Measurements from ENCODE around the gene GLS.
A peak's percentile ranks its signal among the peaks of the same experiment; 100 is the strongest.
"Not testable (repeated sequence)": the region's sequence is repeated elsewhere in the genome, so short reads cannot be mapped to it uniquely, and the experiment has no call there.

Gene GLS

GRCh38 chr2:190858817-190859216 lies 21.8 kb upstream of the GLS start:
- Histone ChIP-seq H3K9ac (ENCODE audit: low read length) (peak overlapping the region; percentile 83), H3K4me3 (ENCODE audit: low read length) (peak overlapping the region; percentile 55), H3K9me3 (ENCODE audit: control insufficient read depth, low read length) (no peaks in the 10 kb centered on the region), H3K36me3 (ENCODE audit: control insufficient read depth, insufficient read depth, low read length, severe bottlenecking) (no peaks in the 10 kb centered on the region), H3K27me3 (replicated peaks; ENCODE audit: control insufficient read depth, insufficient read depth, low read length) (no peaks in the 10 kb centered on the region), H3K4me1 (ENCODE audit: control insufficient read depth, insufficient read depth, low read length) (peaks cover 62% of the 10 kb centered on the region)
- peak; percentile 87 for DNase-seq (ENCODE audit: low read depth)

DNA sequence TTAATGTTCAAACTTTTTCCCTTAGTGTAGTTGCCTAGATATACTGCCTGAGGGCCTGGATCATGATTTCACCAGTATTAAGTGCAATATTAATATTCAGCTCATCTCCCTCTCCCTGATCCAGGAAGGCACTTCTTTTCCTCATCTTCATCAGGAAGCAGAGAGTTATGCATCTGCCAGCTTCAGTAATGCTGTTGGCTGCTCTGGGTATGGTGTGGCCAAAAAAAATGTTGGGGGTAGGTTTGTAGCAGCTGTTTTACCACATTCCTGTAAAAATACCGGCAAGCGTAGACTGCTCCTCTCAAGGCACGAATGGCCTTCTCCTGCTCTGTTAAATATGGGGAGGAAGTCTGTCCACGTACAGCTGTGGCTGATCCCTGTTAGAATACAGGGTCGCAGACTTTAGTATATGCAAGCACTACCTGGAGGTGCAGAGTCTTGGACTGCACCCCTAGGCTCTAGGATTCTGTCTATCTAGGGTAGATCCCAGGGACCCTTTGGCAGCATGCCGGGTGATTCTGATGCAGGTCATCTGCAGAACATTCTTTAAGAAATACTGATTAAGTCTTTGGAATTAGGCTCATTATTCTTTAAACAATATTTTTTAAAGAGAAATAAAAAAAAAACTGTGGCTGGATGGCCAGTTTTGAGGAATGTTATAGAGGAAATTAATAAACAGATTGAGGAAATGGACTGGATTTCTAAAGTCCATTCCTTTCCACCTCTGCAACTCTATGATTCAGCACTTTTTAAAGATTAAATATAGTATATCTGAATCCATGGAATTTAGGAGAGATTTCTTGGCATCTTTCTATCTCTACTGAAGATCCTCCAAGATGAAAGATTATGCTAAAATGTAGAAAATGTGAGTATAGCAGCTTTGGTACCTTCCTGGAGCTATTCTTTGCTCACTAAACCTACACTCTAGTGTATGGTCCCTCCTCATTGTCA lies 21.0 kb upstream of the GLS start:
- peak overlapping the region; percentile 58 for H3K4me3 ChIP-seq (ENCODE audit: low read length)
- no peaks in the 10 kb centered on the region for H3K27me3 ChIP-seq (replicated peaks; ENCODE audit: control insufficient read depth, insufficient read depth, low read length)
- H3K36me3 ChIP-seq (ENCODE audit: control insufficient read depth, insufficient read depth, low read length, severe bottlenecking) = no peaks in the 10 kb centered on the region
- DNase-seq (ENCODE audit: low read depth) = peak; percentile 51
- H3K9ac ChIP-seq (ENCODE audit: low read length) = peak overlapping the region; percentile 83
- peaks cover 66% of the 10 kb centered on the region for H3K4me1 ChIP-seq (ENCODE audit: control insufficient read depth, insufficient read depth, low read length)
- H3K9me3 ChIP-seq (ENCODE audit: control insufficient read depth, low read length) = no peaks in the 10 kb centered on the region

- Histone ChIP-seq H3K4me1 (ENCODE audit: control insufficient read depth, insufficient read depth, low read length) (peaks cover 81% of the 10 kb centered on the region), H3K36me3 (ENCODE audit: control insufficient read depth, insufficient read depth, low read length, severe bottlenecking) (no peaks in the 10 kb centered on the region), H3K9me3 (ENCODE audit: control insufficient read depth, low read length) (no peaks in the 10 kb centered on the region), H3K4me3 (ENCODE audit: low read length) (no peak overlapping the region), H3K9ac (ENCODE audit: low read length) (peak overlapping the region; percentile 83), H3K27me3 (replicated peaks; ENCODE audit: control insufficient read depth, insufficient read depth, low read length) (no peaks in the 10 kb centered on the region)
- peak; percentile 81 for DNase-seq (ENCODE audit: low read depth)
Observed at GRCh38 chr2:190860985-190861680, 19.5 kb upstream of the GLS start.

DNA sequence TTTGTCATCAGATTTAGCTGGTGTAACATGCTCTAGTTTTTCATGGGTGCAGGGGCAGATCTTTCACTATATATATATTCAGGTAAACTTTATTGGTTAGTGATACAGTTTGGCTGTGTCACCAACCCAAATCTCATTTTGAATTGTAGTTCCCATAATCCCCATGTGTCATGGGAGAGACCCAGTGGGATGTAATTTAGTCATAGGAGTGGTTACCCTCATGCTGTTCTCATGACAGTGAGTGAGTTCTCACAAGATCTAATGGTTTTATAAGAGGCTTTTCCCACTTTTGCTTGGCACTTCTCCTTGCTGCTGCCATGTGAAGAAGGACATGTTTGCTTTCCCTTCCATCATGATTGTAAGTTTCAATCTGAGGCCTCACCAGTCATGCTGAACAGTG lies 18.5 kb upstream of the GLS start:
- Histone ChIP-seq H3K4me1 (ENCODE audit: control insufficient read depth, insufficient read depth, low read length) (peaks cover 89% of the 10 kb centered on the region), H3K9ac (ENCODE audit: low read length) (peak overlapping the region; percentile 83)
- H3K27me3 ChIP-seq (replicated peaks; ENCODE audit: control insufficient read depth, insufficient read depth, low read length); H3K36me3 ChIP-seq (ENCODE audit: control insufficient read depth, insufficient read depth, low read length, severe bottlenecking); H3K4me3 ChIP-seq (ENCODE audit: low read length); DNase-seq (ENCODE audit: low read depth); H3K9me3 ChIP-seq (ENCODE audit: control insufficient read depth, low read length): not testable (repeated sequence)

DNA sequence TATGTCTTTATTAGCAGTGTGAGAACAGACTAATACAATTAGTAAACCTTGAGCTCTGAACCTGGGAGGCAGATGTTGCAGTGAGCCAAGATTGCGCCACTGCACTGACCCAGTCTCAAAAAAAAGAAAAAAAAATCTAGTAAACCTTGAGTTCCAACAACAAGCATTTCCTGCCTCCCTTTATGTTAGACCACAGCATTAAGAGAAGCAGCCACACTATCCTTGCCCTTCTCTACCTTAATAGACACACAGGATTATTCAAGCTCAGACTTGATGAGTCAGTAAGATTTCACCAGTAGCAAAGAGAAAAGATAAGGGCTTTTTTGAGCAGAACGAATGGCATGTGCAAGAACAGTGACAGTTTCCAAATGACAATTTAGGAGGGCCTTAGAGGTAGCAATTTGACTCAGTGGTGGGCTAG lies 18.0 kb upstream of the GLS start:
- Histone ChIP-seq H3K27me3 (replicated peaks; ENCODE audit: control insufficient read depth, insufficient read depth, low read length) (no peaks in the 10 kb centered on the region), H3K4me3 (ENCODE audit: low read length) (no peak overlapping the region), H3K9ac (ENCODE audit: low read length) (peak overlapping the region; percentile 16), H3K4me1 (ENCODE audit: control insufficient read depth, insufficient read depth, low read length) (peaks cover 90% of the 10 kb centered on the region), H3K9me3 (ENCODE audit: control insufficient read depth, low read length) (no peaks in the 10 kb centered on the region), H3K36me3 (ENCODE audit: control insufficient read depth, insufficient read depth, low read length, severe bottlenecking) (no peaks in the 10 kb centered on the region)
- peak; percentile 34 for DNase-seq (ENCODE audit: low read depth)

DNA sequence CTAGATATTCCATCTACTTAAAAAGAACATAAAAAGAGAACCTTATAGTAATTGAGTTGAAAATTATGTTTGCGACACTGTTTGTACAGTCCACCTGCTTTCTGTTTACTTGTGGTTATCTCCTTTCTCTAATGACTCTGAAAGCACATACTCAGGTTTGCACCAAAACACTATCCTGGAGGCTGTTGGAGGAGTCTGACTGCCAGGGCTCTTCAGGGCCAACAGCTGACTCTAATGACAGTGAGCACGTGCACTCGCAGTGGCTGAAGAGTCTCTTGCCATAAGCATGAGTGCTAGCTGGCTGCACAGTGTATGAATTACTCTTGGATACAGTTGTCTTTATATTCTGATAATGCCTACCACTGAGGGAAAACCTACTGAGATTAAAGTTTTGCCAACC lies 16.7 kb upstream of the GLS start:
- peak overlapping the region; percentile 82 for H3K9ac ChIP-seq (ENCODE audit: low read length)
- DNase-seq (ENCODE audit: low read depth) = no peak
- H3K27me3 ChIP-seq (replicated peaks; ENCODE audit: control insufficient read depth, insufficient read depth, low read length) = no peaks in the 10 kb centered on the region
- peak overlapping the region; percentile 42 for H3K4me3 ChIP-seq (ENCODE audit: low read length)
- peaks cover 85% of the 10 kb centered on the region for H3K4me1 ChIP-seq (ENCODE audit: control insufficient read depth, insufficient read depth, low read length)
- H3K9me3 ChIP-seq (ENCODE audit: control insufficient read depth, low read length) = no peaks in the 10 kb centered on the region
- H3K36me3 ChIP-seq (ENCODE audit: control insufficient read depth, insufficient read depth, low read length, severe bottlenecking) = no peaks in the 10 kb centered on the region

DNA sequence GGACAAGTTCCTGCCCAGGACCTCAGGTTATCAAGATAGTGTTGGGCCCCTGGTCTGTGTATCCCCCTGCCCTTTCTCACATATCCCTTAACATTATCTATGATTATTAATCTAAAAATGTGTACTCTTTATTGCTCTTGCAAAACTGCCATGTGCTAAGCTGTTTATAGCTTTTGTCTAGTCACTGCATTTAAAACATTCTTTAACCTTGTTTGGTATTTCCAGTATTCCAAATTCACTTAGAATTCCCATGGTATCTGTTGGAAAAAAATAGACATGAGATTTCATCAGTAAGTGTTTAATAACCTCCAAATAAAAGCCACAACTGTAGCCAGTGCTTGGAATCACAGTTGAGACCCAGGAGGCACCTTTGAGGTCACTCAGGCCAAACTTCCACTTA lies 16.2 kb upstream of the GLS start:
- Histone ChIP-seq H3K4me3 (ENCODE audit: low read length) (peak overlapping the region; percentile 42), H3K27me3 (replicated peaks; ENCODE audit: control insufficient read depth, insufficient read depth, low read length) (no peaks in the 10 kb centered on the region), H3K4me1 (ENCODE audit: control insufficient read depth, insufficient read depth, low read length) (peaks cover 80% of the 10 kb centered on the region)

DNA sequence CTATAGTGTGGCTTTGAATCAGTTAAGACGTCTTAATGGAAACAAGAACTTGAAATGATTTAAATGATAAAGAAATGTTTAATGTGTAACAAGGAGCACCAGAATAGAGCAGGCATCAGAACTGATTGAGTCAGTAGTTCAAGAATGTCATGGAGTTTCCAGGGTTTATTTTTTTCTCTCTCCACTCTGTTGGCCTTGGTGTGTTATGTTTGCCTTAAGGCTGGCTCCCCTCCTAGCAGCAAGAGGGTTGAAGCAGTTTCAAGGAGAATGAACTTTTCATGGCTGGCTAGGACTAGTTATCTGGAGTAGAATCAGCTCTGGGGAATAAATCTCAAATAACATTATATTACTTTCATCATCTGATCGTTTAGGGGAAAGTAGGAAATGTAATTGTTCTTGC lies 13.4 kb upstream of the GLS start:
- no peaks in the 10 kb centered on the region for H3K36me3 ChIP-seq (ENCODE audit: control insufficient read depth, insufficient read depth, low read length, severe bottlenecking)
- no peaks in the 10 kb centered on the region for H3K9me3 ChIP-seq (ENCODE audit: control insufficient read depth, low read length)
- peak overlapping the region; percentile 74 for H3K9ac ChIP-seq (ENCODE audit: low read length)
- H3K4me1 ChIP-seq (ENCODE audit: control insufficient read depth, insufficient read depth, low read length) = peaks cover 68% of the 10 kb centered on the region
- H3K4me3 ChIP-seq (ENCODE audit: low read length) = peak overlapping the region; percentile 37
- no peaks in the 10 kb centered on the region for H3K27me3 ChIP-seq (replicated peaks; ENCODE audit: control insufficient read depth, insufficient read depth, low read length)
- DNase-seq (ENCODE audit: low read depth) = peak; percentile 87

More for the DNA sequence above, 16.2 kb upstream of the GLS start:
- peak; percentile 59 for DNase-seq (ENCODE audit: low read depth)
- Histone ChIP-seq H3K9ac (ENCODE audit: low read length) (peak overlapping the region; percentile 82), H3K9me3 (ENCODE audit: control insufficient read depth, low read length) (no peaks in the 10 kb centered on the region), H3K36me3 (ENCODE audit: control insufficient read depth, insufficient read depth, low read length, severe bottlenecking) (no peaks in the 10 kb centered on the region)

DNA sequence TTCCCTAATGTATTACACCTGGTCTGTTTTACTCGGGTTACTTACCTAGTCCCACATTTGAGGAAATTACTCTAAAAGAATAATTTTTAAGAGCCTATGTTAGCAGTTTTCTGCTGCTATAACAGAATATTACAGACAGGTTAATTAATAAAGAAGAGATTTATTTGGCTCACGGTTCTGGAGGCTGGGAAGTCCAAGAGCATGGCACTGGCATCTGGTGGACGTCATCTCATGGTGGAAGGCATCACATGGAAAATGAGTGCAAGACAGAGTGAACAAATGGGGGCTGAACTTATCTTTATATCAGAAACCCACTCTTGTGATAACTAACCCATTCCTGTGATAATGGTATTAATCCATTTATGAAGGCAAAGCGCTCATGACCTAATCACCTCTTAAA lies 12.8 kb upstream of the GLS start:
- Histone ChIP-seq H3K36me3 (ENCODE audit: control insufficient read depth, insufficient read depth, low read length, severe bottlenecking) (no peaks in the 10 kb centered on the region), H3K4me1 (ENCODE audit: control insufficient read depth, insufficient read depth, low read length) (peaks cover 62% of the 10 kb centered on the region), H3K9ac (ENCODE audit: low read length) (peak overlapping the region; percentile 74), H3K9me3 (ENCODE audit: control insufficient read depth, low read length) (no peaks in the 10 kb centered on the region), H3K27me3 (replicated peaks; ENCODE audit: control insufficient read depth, insufficient read depth, low read length) (no peaks in the 10 kb centered on the region), H3K4me3 (ENCODE audit: low read length) (no peak overlapping the region)
- no peak for DNase-seq (ENCODE audit: low read depth)

- Histone ChIP-seq H3K9me3 (ENCODE audit: control insufficient read depth, low read length) (no peaks in the 10 kb centered on the region), H3K4me3 (ENCODE audit: low read length) (no peak overlapping the region), H3K4me1 (ENCODE audit: control insufficient read depth, insufficient read depth, low read length) (peaks cover 44% of the 10 kb centered on the region), H3K27me3 (replicated peaks; ENCODE audit: control insufficient read depth, insufficient read depth, low read length) (no peaks in the 10 kb centered on the region), H3K9ac (ENCODE audit: low read length) (no peak overlapping the region), H3K36me3 (ENCODE audit: control insufficient read depth, insufficient read depth, low read length, severe bottlenecking) (no peaks in the 10 kb centered on the region)
- DNase-seq (ENCODE audit: low read depth) = no peak
Observed at GRCh38 chr2:190869721-190870120, 10.9 kb upstream of the GLS start.

GRCh38 chr2:190873451-190873850 lies 7.2 kb upstream of the GLS start:
- DNase-seq (ENCODE audit: low read depth); H3K4me3 ChIP-seq (ENCODE audit: low read length); H3K36me3 ChIP-seq (ENCODE audit: control insufficient read depth, insufficient read depth, low read length, severe bottlenecking); H3K9me3 ChIP-seq (ENCODE audit: control insufficient read depth, low read length); H3K9ac ChIP-seq (ENCODE audit: low read length); H3K27me3 ChIP-seq (replicated peaks; ENCODE audit: control insufficient read depth, insufficient read depth, low read length): not testable (repeated sequence)
- H3K4me1 ChIP-seq (ENCODE audit: control insufficient read depth, insufficient read depth, low read length) = peaks cover 22% of the 10 kb centered on the region

All from adipocyte (in vitro differentiated cells).